ENCODE data around the gene GEMIN8.

The GEMIN8 gene, protein sequence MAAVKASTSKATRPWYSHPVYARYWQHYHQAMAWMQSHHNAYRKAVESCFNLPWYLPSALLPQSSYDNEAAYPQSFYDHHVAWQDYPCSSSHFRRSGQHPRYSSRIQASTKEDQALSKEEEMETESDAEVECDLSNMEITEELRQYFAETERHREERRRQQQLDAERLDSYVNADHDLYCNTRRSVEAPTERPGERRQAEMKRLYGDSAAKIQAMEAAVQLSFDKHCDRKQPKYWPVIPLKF

GRCh38 chrX:14029425-14030173 is at the start of gene GEMIN8:
TSS of gene GEMIN8 (minus strand) at chrX:14029892. CDS start at chrX:14021478, 8,414 bp downstream.
- in situ Hi-C loops (cut with MboI; ENCODE audit: low sequenced_read_pairs) = loop anchor here (5.0 to 25.0 kb wide), 5 partner anchors 265 to 1067 kb away; no protein-coding TSS in a partner anchor
- DNase-seq (ENCODE audit: low spot score in 2 of 2) = peak; percentile 91 to 95
- no peaks in the 10 kb centered on the region for H3K36me3 ChIP-seq (replicated peaks)

GRCh38 chrX:14076639-14077038 is 46.9 kb upstream of the GEMIN8 start:
- Histone ChIP-seq H3K36me3 (replicated peaks) (no peaks in the 10 kb centered on the region), H3K4me3 (no peak overlapping the region), H3K27me3 (ENCODE audit: low read depth) (peaks cover 12% of the 10 kb centered on the region), H3K9me3 (no peaks in the 10 kb centered on the region), H3K4me1 (no peaks in the 10 kb centered on the region)
- no peak for DNase-seq (ENCODE audit: low spot score in 2 of 2)
- in situ Hi-C loops (cut with MboI; ENCODE audit: low sequenced_read_pairs) = no loop called here

More at GRCh38 chrX:14029425-14030173, at the start of gene GEMIN8:
- no peaks in the 10 kb centered on the region for H3K9me3 ChIP-seq
- H3K4me1 ChIP-seq = peaks cover 31% of the 10 kb centered on the region
- peak within 1 kb of the TSS; percentile 58 for H3K4me3 ChIP-seq
- H3K27me3 ChIP-seq (ENCODE audit: low read depth) = no peaks in the 10 kb centered on the region

- no peaks in the 10 kb centered on the region for H3K9me3 ChIP-seq
- H3K4me3 ChIP-seq = no peak overlapping the region
- no peaks in the 10 kb centered on the region for H3K4me1 ChIP-seq
- no peaks in the 10 kb centered on the region for H3K36me3 ChIP-seq (replicated peaks)
- H3K27me3 ChIP-seq (ENCODE audit: low read depth) = peaks cover 12% of the 10 kb centered on the region
- no peak for DNase-seq (ENCODE audit: low spot score in 2 of 2)
- in situ Hi-C loops (cut with MboI; ENCODE audit: low sequenced_read_pairs) = no loop called here
Measured at GRCh38 chrX:14073556-14073955, 43.9 kb upstream of the GEMIN8 start.

GRCh38 chrX:14073071-14073470 is 43.4 kb upstream of the GEMIN8 start:
- peaks cover 12% of the 10 kb centered on the region for H3K27me3 ChIP-seq (ENCODE audit: low read depth)
- no peaks in the 10 kb centered on the region for H3K9me3 ChIP-seq
- no peak for DNase-seq (ENCODE audit: low spot score in 2 of 2)
- H3K4me3 ChIP-seq = no peak overlapping the region
- in situ Hi-C loops (cut with MboI; ENCODE audit: low sequenced_read_pairs) = no loop called here
- no peaks in the 10 kb centered on the region for H3K4me1 ChIP-seq
- H3K36me3 ChIP-seq (replicated peaks) = no peaks in the 10 kb centered on the region

DNA sequence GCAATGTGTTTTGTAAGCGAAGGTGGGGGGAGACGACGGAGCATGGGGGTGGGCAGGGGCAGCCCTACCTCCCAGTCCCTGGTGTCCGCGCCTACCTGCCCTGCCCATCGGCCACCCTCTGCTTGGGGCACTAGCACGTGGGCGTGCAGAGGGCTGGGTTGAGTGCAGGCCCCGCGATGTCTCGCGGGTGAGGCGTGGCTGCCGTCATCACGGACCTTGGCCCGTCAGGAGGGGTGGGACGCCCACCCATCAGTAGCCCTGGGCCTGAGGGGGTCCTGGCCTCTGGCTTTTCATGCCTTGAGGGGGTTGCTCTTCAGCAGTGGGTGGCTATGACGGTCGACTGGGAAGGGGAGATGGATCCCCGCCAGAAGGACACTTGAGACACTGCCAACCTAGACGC is 36.1 kb upstream of the GEMIN8 start:
- no peaks in the 10 kb centered on the region; the same call in 1 of the 2 replicates for H3K27me3 ChIP-seq (ENCODE audit: low read depth)
- no peak overlapping the region for H3K4me3 ChIP-seq
- H3K36me3 ChIP-seq (replicated peaks) = no peaks in the 10 kb centered on the region
- DNase-seq (ENCODE audit: low spot score in 2 of 2) = no peak
- no peaks in the 10 kb centered on the region for H3K9me3 ChIP-seq
- no peaks in the 10 kb centered on the region for H3K4me1 ChIP-seq
- in situ Hi-C loops (cut with MboI; ENCODE audit: low sequenced_read_pairs) = no loop called here

DNA sequence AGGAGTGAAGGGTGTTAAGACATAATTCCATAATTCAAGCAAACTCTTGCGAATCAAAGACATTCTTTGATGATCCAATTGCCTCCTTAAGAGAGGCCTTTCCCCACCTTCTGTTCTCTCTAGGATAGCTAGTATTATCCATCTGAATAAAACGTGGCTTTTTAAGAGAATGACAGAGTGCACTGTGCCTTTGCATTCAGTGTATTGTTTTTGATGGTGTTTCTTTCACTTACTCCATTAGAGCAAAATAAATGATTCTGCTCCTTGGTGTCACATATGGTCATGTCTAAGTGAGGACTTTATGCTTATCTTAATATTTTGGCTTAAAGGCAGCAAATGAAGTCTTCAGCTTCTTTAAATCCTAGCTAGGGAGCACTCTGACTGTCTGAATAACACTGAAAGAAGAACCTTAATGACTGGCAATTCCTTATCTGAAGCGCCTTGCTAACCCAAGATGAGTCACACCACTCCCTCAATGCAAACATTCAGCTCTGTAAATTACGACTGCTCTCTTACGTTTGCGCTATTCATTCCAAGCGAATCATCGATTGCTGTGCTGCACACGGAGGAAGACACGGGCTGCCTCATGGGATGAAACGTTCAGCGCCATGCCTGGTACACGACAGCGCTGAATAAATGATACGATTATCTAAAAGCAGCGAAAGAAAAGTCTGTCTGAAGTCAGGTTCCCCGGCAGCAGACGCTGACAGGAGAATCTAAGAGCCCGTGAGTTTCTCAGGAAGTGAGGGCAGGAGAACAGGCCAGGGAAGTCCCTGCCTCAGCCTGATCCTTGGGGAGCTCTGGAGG is 35.1 kb upstream of the GEMIN8 start:
- Histone ChIP-seq H3K4me1 (no peaks in the 10 kb centered on the region), H3K9me3 (no peaks in the 10 kb centered on the region), H3K4me3 (no peak overlapping the region), H3K27me3 (ENCODE audit: low read depth) (peaks cover 3% of the 10 kb centered on the region; the same call in 1 of the 2 replicates), H3K36me3 (replicated peaks) (no peaks in the 10 kb centered on the region)
- DNase-seq (ENCODE audit: low spot score in 2 of 2) = no peak
- in situ Hi-C loops (cut with MboI; ENCODE audit: low sequenced_read_pairs) = no loop called here

GRCh38 chrX:14062524-14062923 is 32.8 kb upstream of the GEMIN8 start:
- Histone ChIP-seq H3K4me3 (no peak overlapping the region), H3K27me3 (ENCODE audit: low read depth) (peaks cover 3% of the 10 kb centered on the region; the same call in 1 of the 2 replicates), H3K9me3 (no peaks in the 10 kb centered on the region), H3K36me3 (replicated peaks) (no peaks in the 10 kb centered on the region), H3K4me1 (no peaks in the 10 kb centered on the region)
- no peak for DNase-seq (ENCODE audit: low spot score in 2 of 2)
- in situ Hi-C loops (cut with MboI; ENCODE audit: low sequenced_read_pairs) = no loop called here

- peak in 1 of 2 experiments; percentile 34 for DNase-seq (ENCODE audit: low spot score in 2 of 2)
- peaks cover 3% of the 10 kb centered on the region; the same call in 1 of the 2 replicates for H3K27me3 ChIP-seq (ENCODE audit: low read depth)
- H3K36me3 ChIP-seq (replicated peaks) = no peaks in the 10 kb centered on the region
- 0 out of 2 replicates have a peak, but pooled peaks cover 2% of the 10 kb centered on the region for H3K4me1 ChIP-seq
- no peak overlapping the region for H3K4me3 ChIP-seq
- H3K9me3 ChIP-seq = no peaks in the 10 kb centered on the region
- in situ Hi-C loops (cut with MboI; ENCODE audit: low sequenced_read_pairs) = no loop called here
Measured at GRCh38 chrX:14056206-14056605, 26.5 kb upstream of the GEMIN8 start.

DNA sequence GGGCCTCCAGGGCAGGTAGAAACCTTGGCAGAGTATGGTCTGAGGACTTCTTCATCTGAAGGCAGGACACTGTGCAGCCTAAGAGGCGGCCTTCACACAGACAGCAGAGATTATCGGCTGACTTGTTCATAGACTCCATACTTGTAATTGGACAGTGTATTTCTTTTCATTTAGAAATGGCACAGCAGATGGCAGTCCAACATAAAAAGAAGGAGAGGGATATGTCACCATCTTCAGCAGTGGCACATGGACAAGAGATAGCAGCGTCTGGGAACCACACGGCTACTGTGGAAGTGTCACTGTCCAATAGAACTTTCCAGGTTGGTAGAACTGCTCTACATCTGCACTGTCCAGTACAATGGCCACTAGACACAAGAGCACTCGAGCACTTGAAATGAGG is 21.7 kb upstream of the GEMIN8 start:
- 0 out of 2 replicates have a peak, but pooled peaks cover 1% of the 10 kb centered on the region for H3K4me1 ChIP-seq
- no peak for DNase-seq (ENCODE audit: low spot score in 2 of 2)
- no peaks in the 10 kb centered on the region; the same call in none of the 2 replicates for H3K27me3 ChIP-seq (ENCODE audit: low read depth)
- H3K36me3 ChIP-seq (replicated peaks) = no peaks in the 10 kb centered on the region
- H3K4me3 ChIP-seq = no peak overlapping the region
- H3K9me3 ChIP-seq = no peaks in the 10 kb centered on the region
- in situ Hi-C loops (cut with MboI; ENCODE audit: low sequenced_read_pairs) = no loop called here

GRCh38 chrX:14050709-14051108 is 21.0 kb upstream of the GEMIN8 start:
- H3K4me1 ChIP-seq = no peaks in the 10 kb centered on the region
- peaks cover 3% of the 10 kb centered on the region for H3K27me3 ChIP-seq (ENCODE audit: low read depth)
- no peak for DNase-seq (ENCODE audit: low spot score in 2 of 2)
- in situ Hi-C loops (cut with MboI; ENCODE audit: low sequenced_read_pairs) = no loop called here
- no peaks in the 10 kb centered on the region for H3K9me3 ChIP-seq
- H3K36me3 ChIP-seq (replicated peaks) = no peaks in the 10 kb centered on the region
- H3K4me3 ChIP-seq = no peak overlapping the region

DNA sequence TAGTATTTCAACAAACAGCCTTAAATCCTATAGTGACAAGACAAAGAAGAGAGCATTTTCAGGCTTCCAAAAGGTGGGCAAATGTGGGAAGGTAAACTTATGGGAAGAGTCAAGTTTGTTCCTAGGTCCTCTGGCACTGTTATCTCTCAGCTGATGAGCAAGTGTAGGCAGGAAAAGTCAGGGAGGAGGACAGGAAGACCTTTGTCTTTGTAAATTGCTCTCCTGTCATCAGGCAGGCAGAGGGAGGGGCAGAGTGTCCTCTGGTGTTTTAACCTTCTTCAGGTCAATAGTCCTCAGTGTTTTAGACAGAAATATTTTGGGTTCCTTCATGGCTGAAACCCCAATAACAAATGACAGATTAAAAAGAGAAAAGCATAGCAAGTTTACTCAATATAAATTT is 13.5 kb upstream of the GEMIN8 start:
- no peak for DNase-seq (ENCODE audit: low spot score in 2 of 2)
- in situ Hi-C loops (cut with MboI; ENCODE audit: low sequenced_read_pairs) = loop anchor here (25.0 kb wide), 1 partner anchor 1081 kb away; no protein-coding TSS in a partner anchor
- H3K4me1 ChIP-seq = no peaks in the 10 kb centered on the region
- H3K9me3 ChIP-seq = no peaks in the 10 kb centered on the region
- no peaks in the 10 kb centered on the region for H3K36me3 ChIP-seq (replicated peaks)
- H3K27me3 ChIP-seq (ENCODE audit: low read depth) = peaks cover 23% of the 10 kb centered on the region
- H3K4me3 ChIP-seq = no peak overlapping the region

- Histone ChIP-seq H3K4me3 (no peak overlapping the region), H3K4me1 (no peaks in the 10 kb centered on the region), H3K27me3 (ENCODE audit: low read depth) (peaks cover 29% of the 10 kb centered on the region), H3K36me3 (replicated peaks) (no peaks in the 10 kb centered on the region), H3K9me3 (no peaks in the 10 kb centered on the region; the same call in 1 of the 2 replicates)
- in situ Hi-C loops (cut with MboI; ENCODE audit: low sequenced_read_pairs) = loop anchor here (10.0 to 25.0 kb wide), 2 partner anchors 295 to 1077 kb away; no protein-coding TSS in a partner anchor
- peak; percentile 71 to 81 for DNase-seq (ENCODE audit: low spot score in 2 of 2)
Measured at GRCh38 chrX:14039344-14039743, 9.7 kb upstream of the GEMIN8 start.

GRCh38 chrX:14038375-14039085 is 8.8 kb upstream of the GEMIN8 start:
- in situ Hi-C loops (cut with MboI; ENCODE audit: low sequenced_read_pairs) = loop anchor here (10.0 to 25.0 kb wide), 2 partner anchors 294 to 1076 kb away; no protein-coding TSS in a partner anchor
- Histone ChIP-seq H3K4me3 (no peak overlapping the region), H3K4me1 (no peaks in the 10 kb centered on the region), H3K36me3 (replicated peaks) (no peaks in the 10 kb centered on the region), H3K27me3 (ENCODE audit: low read depth) (peaks cover 28% of the 10 kb centered on the region), H3K9me3 (no peaks in the 10 kb centered on the region; the same call in 1 of the 2 replicates)
- no peak for DNase-seq (ENCODE audit: low spot score in 2 of 2)

Data from HAP-1 (cell line).